Activated CD8-positive, alpha-beta memory T cell treated with anti-CD3 and anti-CD28 coated beads, Interleukin-2, amount 10 ng/mL, durations not matched to agents 7 days and 5 days (primary cell): ENCODE data around the gene NUP153. TPM values are rescaled to one million over a fixed set of nuclear protein-coding genes. Genes with fewer than 3 reads are reported as not detected.
"Not testable (repeated sequence)": the region's sequence is repeated elsewhere in the genome, so short reads cannot be mapped to it uniquely, and the experiment has no call there.

Experiments used
- ATAC-seq: fragments of 150-1000 bp; cut with Tn5 transposase; one replicate; pipeline ENCODE4 v1.10.0; 2021; ENCODE audit warnings: moderate library complexity
- CTCF ChIA-PET: fragments of 350-600 bp; sonication (Branson Sonifier 250); formaldehyde crosslinking; loops from one replicate; lab custom pipeline; 2021; ENCODE audit warnings: antibody characterized with exemption; lab: Charles Lee
- DNase-seq: peaks from one replicate; pipeline ENCODE4 v3.0.0-alpha.2; 2020
- H3K27ac Mint-ChIP-seq: one replicate; pipeline ENCODE4 v1.8.0; 2021; ENCODE audit warnings: mild to moderate bottlenecking, mixed read lengths
- H3K27me3 Mint-ChIP-seq: one replicate; pipeline ENCODE4 v1.8.0; 2021; ENCODE audit warnings: mixed read lengths
- H3K36me3 Mint-ChIP-seq: one replicate; pipeline ENCODE4 v1.8.0; 2021; ENCODE audit warnings: mild to moderate bottlenecking, mixed read lengths
- H3K4me1 Mint-ChIP-seq: one replicate; pipeline ENCODE4 v1.8.0; 2021; ENCODE audit warnings: mixed read lengths
- H3K4me3 Mint-ChIP-seq: one replicate; pipeline ENCODE4 v1.8.0; 2021; ENCODE audit warnings: mild to moderate bottlenecking, moderate library complexity, mixed read lengths
- H3K9me3 Mint-ChIP-seq: one replicate; pipeline ENCODE4 v1.8.0; 2022; ENCODE audit warnings: low read depth, mixed read lengths
- total RNA-seq, 2 experiments: library from RNA; stranded (reverse); gene quantifications; one replicate each; pipeline ENCODE4 v1.2.3, GENCODE V29; 2021

The NUP153 gene
- total RNA-seq, 2 experiments from 2014 or later = 83.8 to 97.9 TPM

DNA sequence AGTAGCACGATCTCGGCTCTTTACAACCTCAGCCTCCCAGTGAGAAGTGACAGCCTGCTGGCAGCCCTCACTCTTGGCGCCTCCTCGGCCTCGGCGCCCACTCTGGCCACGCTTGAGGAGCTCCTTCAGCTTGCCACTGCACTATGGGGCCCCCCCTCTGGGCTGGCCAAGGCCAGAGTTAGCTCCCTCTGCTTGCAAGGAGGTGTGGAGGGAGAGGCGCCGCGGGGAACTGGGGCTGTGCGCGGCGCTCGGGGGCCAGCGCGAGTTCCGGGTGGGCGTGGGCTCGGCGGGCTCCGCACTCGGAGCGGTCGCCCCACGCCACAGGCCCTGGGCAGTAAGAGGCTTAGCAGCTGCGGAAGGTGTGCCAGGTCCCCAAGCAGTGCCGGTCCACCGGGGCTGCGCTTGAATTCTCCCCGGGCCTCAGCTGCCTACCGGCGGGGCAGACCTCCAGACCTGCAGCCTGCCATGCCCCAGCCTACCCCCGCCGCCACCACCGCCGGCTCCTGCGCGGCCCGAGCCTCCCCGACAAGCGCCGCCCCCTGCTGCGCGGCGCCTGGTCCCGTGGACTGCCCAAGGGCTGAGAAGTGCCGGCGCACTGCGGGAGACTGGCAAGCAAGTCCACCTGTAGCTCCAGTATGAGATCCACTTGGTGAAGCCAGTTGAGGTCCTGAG is 22.0 kb upstream of the NUP153 start:
- CTCF ChIA-PET = no interaction called here

DNA sequence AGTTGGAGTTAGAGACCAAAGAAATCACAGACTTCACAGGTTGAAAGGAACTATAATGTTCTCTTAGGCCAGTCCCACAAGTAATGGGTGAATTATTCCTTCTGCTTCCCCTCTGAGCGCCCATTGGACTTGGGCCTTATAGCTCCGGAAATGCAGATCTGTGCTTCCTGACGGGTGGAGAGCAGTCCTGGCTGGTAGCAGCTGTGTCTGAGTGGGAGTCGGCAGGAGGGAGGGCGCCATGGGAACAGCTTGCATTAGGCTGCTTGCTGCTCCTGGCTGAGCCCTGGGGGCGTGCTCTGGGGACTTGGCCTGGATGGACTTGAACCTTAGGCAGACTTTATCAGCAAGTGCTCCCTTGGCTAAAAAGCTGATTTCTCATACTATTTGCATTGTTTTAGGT is 18.4 kb upstream of the NUP153 start:
- Mint-ChIP-seq H3K4me1 (no peaks in the 10 kb centered on the region), H3K9me3 (peaks cover 2% of the 10 kb centered on the region), H3K27me3 (no peaks in the 10 kb centered on the region), H3K36me3 (no peaks in the 10 kb centered on the region), H3K27ac (no peak overlapping the region), H3K4me3 (no peak overlapping the region)
- no peak for ATAC-seq
- no peak for DNase-seq
- CTCF ChIA-PET = interaction anchor here (0.7 kb wide), 1 partner anchor 67 kb away, joined by 3 read pairs; no protein-coding TSS in a partner anchor

More for the DNA sequence above, 22.0 kb upstream of the NUP153 start:
- Mint-ChIP-seq H3K27ac (no peak overlapping the region), H3K36me3 (no peaks in the 10 kb centered on the region), H3K4me1 (no peaks in the 10 kb centered on the region), H3K4me3 (no peak overlapping the region), H3K9me3 (peaks cover 2% of the 10 kb centered on the region), H3K27me3 (no peaks in the 10 kb centered on the region)
- ATAC-seq (no peak), DNase-seq (no peak)

DNA sequence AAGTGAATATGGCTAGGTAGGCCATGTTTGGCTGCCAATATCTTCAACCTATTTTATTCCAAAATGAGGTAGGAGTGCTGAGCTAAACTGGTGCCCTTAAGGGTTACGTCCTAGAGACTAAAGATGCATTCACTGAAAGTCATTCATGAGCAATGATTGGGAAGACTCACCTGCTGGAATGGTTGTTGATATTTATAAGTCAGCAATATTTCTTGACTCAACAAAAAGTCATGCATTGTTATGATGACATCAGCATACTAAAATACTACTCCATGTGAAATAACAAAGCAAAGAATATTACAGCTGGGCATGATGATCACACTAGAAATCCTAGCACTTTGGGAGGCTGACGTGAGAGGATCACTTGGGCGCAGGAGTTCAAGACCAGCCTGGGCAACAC is 17.6 kb upstream of the NUP153 start:
- no peak for DNase-seq
- H3K4me1 Mint-ChIP-seq = no peaks in the 10 kb centered on the region
- CTCF ChIA-PET = no interaction called here
- H3K36me3 Mint-ChIP-seq = no peaks in the 10 kb centered on the region
- H3K9me3 Mint-ChIP-seq = no peaks in the 10 kb centered on the region
- H3K27me3 Mint-ChIP-seq = peaks cover 4% of the 10 kb centered on the region
- no peak overlapping the region for H3K4me3 Mint-ChIP-seq
- no peak for ATAC-seq
- no peak overlapping the region for H3K27ac Mint-ChIP-seq

DNA sequence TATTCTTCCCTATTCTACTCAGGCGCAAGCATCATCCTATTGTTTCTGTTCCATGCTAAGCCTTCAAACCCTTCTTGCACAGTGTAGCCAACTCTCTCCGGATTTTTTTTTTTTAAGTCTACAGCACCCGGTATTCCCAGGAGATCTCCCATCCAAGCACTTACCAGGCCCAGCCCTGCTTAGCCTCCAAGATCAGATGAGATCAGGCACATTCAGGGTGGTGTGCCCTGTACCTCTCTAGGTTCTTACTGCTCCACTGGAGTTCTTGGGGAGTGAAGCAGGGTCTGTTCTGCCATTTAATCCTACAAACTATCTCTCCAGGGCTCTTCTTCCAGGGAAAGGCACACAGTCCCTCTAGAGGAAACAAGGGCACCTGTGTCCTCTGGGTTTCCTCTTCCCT is 14.9 kb upstream of the NUP153 start:
- Mint-ChIP-seq H3K4me1 (no peaks in the 10 kb centered on the region), H3K4me3 (no peak overlapping the region), H3K27ac (no peak overlapping the region), H3K27me3 (peaks cover 4% of the 10 kb centered on the region), H3K9me3 (no peaks in the 10 kb centered on the region), H3K36me3 (no peaks in the 10 kb centered on the region)
- CTCF ChIA-PET = interaction anchor here (1.6 kb wide), 1 partner anchor 94 kb away, joined by 4 read pairs; no protein-coding TSS in a partner anchor
- ATAC-seq = no peak
- DNase-seq = no peak

DNA sequence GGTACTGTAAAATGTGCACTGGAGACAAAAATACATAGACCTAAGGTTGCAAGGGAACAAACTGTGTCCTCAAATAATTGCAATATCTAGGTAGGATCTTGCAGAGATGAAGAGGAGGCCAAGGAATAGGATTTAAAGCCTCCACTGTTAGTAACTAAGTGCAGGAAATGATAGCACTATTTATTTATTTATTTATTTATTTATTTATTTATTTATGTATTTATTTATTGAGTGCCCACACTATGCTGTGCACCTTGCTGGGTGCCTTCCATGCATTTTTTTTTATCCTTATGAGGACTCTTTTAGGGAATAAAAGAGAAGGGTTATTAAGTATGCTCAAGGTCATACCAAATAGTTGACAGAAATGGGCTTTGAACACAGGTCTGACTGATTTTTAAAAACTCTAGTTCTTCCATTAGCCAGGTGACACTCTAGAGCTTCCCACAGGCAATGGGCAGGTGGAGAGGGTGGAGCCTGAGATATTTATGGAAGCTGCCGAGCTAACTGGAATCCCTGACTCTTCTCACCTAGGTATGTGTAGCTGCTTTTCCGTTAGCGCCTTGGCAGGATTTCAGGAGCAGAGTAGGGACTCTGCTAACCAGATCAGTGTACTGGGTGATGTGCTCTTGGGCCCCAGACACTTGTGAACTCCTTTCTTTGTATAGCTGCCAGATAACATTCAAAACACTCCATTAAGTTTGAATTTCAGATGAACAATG is 12.8 kb upstream of the NUP153 start:
- Mint-ChIP-seq H3K4me1 (peaks cover 13% of the 10 kb centered on the region), H3K4me3 (no peak overlapping the region), H3K27ac (no peak overlapping the region), H3K36me3 (peaks cover 1% of the 10 kb centered on the region), H3K9me3 (no peaks in the 10 kb centered on the region), H3K27me3 (peaks cover 4% of the 10 kb centered on the region)
- DNase-seq (no peak), ATAC-seq (no peak)
- CTCF ChIA-PET = no interaction called here

DNA sequence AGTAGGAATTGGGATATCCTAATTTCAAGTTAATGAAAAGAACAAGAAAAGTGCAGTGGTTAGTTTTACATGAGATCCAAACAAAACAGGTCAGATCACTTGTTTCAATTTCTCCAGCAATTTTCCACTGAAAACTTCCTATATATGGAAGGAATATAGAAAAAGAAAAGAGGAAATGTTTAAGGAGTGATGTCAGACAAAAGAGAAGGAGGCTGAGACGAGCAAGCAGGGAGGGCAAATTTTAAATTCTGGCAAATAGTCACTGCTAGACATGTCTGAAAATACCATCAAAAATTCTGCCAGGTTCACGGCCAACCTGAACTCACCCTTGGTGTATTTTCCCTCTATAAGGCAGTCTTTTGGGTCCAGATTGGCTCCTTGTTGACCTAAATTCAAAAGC is 9.5 kb upstream of the NUP153 start:
- no peak overlapping the region for H3K4me3 Mint-ChIP-seq
- H3K4me1 Mint-ChIP-seq = peaks cover 28% of the 10 kb centered on the region
- peaks cover 4% of the 10 kb centered on the region for H3K27me3 Mint-ChIP-seq
- peaks cover 1% of the 10 kb centered on the region for H3K36me3 Mint-ChIP-seq
- ATAC-seq = no peak
- H3K27ac Mint-ChIP-seq = no peak overlapping the region
- no peaks in the 10 kb centered on the region for H3K9me3 Mint-ChIP-seq
- CTCF ChIA-PET = interaction anchor here (4.4 kb wide), 1 partner anchor 13 kb away, joined by 60 read pairs; the partner anchor contains the start of gene NUP153
- DNase-seq = no peak

DNA sequence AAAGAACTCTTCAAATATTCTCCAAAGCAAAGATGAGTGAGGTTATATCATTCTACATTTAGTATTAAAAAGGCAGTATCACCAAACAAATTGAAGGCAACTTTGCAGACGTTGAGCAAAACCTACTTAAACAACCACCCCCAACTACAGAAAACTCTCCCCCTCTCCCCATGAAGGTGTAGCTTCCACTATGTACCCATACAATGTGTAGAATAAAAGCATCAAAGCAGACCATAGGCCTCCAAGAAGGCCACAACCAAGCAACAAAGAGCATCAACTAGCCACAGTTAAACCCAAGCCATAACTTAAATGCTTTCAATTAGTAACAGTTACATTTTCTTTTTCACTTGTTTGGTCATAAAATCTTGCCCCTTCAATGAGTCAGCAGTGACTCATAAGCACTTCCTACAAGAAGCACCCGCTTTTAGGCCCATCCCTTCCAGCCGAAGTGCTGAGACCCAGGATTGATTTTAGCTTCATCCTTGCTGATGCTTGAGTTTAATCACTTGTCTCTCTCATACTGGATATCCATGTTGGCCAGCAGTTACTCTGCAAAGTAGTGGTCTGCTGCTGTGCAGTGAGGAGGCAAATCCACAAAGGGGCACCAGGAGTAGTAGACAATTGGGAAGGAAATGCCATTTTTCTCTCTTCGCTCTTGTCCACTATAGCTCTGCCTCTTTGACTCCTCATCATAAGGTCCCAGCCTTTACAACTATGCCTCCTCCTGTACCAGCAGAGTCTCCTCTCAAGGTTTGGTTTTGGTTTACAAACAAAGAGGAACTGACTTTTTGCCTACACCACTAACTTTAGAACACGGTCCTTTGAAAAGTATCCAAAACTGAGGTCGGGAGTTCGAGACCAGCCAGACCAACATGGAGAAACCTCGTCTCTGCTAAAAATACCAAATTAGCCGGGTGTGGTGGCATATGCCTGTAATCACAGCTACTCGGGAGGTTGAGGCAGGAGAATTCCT is 8.4 kb upstream of the NUP153 start:
- ATAC-seq (peak; percentile 98), DNase-seq (peak; percentile 77)
- Mint-ChIP-seq H3K27ac (peak overlapping the region; percentile 98), H3K27me3 (peaks cover 4% of the 10 kb centered on the region), H3K4me1 (peaks cover 33% of the 10 kb centered on the region), H3K4me3 (peak overlapping the region; percentile 72), H3K36me3 (peaks cover 4% of the 10 kb centered on the region), H3K9me3 (no peaks in the 10 kb centered on the region)
- CTCF ChIA-PET = interaction anchor here (0.6 to 4.4 kb wide), 8 partner anchors 12 to 503 kb away, joined by 3 to 60 read pairs (median 4); partner anchors contain the start of genes FAM8A1 and NUP153

DNA sequence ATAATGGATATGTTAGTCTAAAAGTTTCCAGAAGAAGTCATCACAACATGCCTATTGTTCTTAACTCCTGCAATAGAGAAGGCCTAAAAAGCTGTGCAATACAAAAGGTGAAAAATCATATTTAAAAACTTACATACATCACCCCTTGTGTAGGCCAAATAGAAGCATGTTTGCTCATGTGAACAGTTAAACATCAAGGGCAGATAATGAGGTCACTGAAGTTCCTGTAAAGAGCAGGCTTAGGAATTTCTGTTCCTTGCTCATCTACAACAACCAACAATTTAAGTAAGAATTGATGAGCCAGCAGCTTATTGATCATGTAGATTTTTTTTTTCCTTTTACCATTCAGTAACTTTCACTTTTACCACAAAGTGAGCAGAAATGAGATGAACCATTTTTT is 7.5 kb upstream of the NUP153 start:
- ATAC-seq (no peak), DNase-seq (no peak)
- Mint-ChIP-seq H3K9me3 (no peaks in the 10 kb centered on the region), H3K36me3 (peaks cover 7% of the 10 kb centered on the region), H3K27ac (peak overlapping the region; percentile 98), H3K27me3 (no peaks in the 10 kb centered on the region), H3K4me1 (peaks cover 33% of the 10 kb centered on the region), H3K4me3 (peak overlapping the region; percentile 54)
- CTCF ChIA-PET = interaction anchor here (0.6 to 4.4 kb wide), 6 partner anchors 11 to 114 kb away, joined by 3 to 60 read pairs (median 4); partner anchors contain the start of genes FAM8A1 and NUP153

DNA sequence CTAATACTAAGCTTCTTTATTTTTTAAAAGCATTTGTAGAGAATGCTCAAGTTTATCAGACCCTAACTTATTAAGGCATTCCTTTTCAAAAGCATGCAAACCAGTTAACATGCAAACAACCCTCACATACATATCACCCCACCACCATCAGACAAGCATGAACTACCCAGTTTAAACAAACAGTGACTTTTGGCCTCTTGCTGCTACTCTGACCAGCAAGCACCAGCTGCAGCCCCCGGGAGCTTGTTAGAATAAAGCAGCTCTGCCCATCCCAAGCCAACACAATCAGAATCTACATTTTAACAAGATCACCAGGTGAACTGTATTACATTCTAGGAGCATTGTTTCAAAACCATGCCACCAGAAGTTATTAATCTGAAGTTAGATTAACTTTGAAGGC is 5.9 kb upstream of the NUP153 start:
- CTCF ChIA-PET = interaction anchor here (1.1 to 4.4 kb wide), 2 partner anchors 10 to 91 kb away, joined by 3 to 60 read pairs; partner anchors contain the start of gene NUP153
- Mint-ChIP-seq H3K4me3 (no peak overlapping the region), H3K4me1 (peaks cover 35% of the 10 kb centered on the region), H3K36me3 (peaks cover 16% of the 10 kb centered on the region), H3K27me3 (no peaks in the 10 kb centered on the region), H3K9me3 (no peaks in the 10 kb centered on the region), H3K27ac (no peak overlapping the region)
- DNase-seq = no peak
- no peak for ATAC-seq

DNA sequence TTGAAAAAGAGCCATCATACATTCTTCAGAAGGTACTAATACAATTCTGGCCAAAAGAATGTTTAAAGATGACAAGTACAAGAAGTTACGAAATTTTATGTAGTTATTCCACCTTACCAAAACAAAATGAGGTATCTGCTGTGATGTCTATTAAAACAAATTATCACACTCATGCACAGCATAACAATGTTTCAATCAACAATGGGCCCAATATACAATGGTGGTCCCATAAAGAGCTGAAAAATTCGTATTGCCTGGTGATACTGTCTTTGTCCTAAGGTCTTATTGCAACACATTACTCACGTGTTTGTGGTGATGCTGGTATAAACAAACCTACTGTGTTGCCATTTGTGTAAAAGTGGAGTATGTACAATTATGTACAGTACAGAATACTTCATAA is 3.6 kb upstream of the NUP153 start:
- no peaks in the 10 kb centered on the region for H3K9me3 Mint-ChIP-seq
- no peak for ATAC-seq
- peaks cover 36% of the 10 kb centered on the region for H3K4me1 Mint-ChIP-seq
- H3K4me3 Mint-ChIP-seq = no peak overlapping the region
- CTCF ChIA-PET = interaction anchor here (0.8 to 1.4 kb wide), 2 partner anchors 94 to 110 kb away, joined by 4 read pairs; no protein-coding TSS in a partner anchor
- peaks cover 21% of the 10 kb centered on the region for H3K36me3 Mint-ChIP-seq
- no peak overlapping the region for H3K27ac Mint-ChIP-seq
- no peaks in the 10 kb centered on the region for H3K27me3 Mint-ChIP-seq
- DNase-seq = no peak

DNA sequence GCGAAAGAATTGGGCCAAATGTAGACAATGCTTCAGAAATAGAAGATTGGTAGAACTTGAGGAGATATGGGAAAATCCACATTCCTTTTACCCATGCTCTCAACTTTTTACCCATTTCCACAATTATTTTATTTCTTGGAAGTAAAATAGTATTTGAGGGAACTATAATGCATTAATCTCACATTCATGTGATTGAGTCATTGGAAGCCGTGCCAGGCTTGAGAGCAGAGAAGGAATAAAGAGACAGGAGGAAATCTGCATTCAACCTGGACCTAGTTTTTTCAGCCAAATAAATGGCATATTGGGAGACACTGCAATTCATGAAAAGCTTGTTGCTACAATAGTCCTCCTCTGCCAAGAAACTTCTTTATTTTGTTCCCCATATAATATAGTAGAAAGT is 2.8 kb upstream of the NUP153 start:
- CTCF ChIA-PET = interaction anchor here (1.4 kb wide), 1 partner anchor 95 kb away, joined by 4 read pairs; no protein-coding TSS in a partner anchor
- Mint-ChIP-seq H3K36me3 (peaks cover 20% of the 10 kb centered on the region), H3K4me1 (peaks cover 29% of the 10 kb centered on the region), H3K27me3 (no peaks in the 10 kb centered on the region), H3K9me3 (no peaks in the 10 kb centered on the region), H3K4me3 (no peak overlapping the region), H3K27ac (no peak overlapping the region)
- DNase-seq (no peak), ATAC-seq (no peak)

DNA sequence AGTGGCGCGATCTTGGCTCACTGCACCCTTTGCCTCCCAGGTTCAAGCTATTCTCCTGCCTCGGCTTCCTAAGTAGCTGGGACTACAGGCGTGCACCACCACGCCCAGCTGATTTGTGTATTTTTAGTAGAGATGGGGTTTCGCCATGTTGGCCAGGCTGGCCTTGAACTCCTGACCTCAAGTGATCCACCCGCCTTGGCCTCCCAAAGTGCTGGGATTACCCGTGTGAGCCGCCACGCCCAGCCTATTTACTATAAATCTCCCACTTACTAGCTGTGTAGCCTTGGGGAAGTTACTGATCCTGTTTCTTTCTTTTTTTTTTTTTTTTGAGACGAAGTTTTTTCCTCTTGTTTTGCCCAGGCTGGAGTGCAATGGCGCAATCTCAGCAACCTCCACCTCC is 1.3 kb upstream of the NUP153 start:
- peaks cover 24% of the 10 kb centered on the region for H3K4me1 Mint-ChIP-seq
- not testable (repeated sequence) for H3K27ac Mint-ChIP-seq, ATAC-seq, DNase-seq, H3K27me3 Mint-ChIP-seq, H3K4me3 Mint-ChIP-seq, H3K9me3 Mint-ChIP-seq
- peaks cover 27% of the 10 kb centered on the region for H3K36me3 Mint-ChIP-seq
- CTCF ChIA-PET = interaction anchor here (3.2 kb wide), 1 partner anchor 108 kb away, joined by 19 read pairs; the partner anchor contains the start of gene FAM8A1

DNA sequence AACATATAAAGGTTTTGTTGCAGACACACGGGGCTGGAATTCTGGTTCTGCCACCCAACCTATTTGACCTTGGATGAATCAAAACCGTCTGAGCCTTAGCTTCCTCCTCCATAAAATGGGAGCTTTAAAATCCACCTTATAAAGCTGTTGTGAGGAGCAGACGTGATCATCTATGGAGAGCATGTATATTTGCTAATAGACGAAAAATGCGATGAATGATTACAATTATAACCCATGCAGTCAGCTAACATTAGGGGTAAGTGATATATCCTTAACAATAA is 586 bp upstream of the NUP153 start:
- Mint-ChIP-seq H3K4me3 (peak overlapping the region; percentile 80), H3K4me1 (peaks cover 25% of the 10 kb centered on the region), H3K27me3 (no peaks in the 10 kb centered on the region), H3K36me3 (peaks cover 27% of the 10 kb centered on the region), H3K9me3 (no peaks in the 10 kb centered on the region), H3K27ac (peak overlapping the region; percentile 90)
- DNase-seq (no peak), ATAC-seq (no peak)
- CTCF ChIA-PET = interaction anchor here (0.6 to 8.8 kb wide), 4 partner anchors 7 to 107 kb away, joined by 4 to 60 read pairs (median 12); partner anchors contain the start of gene FAM8A1
